DOHH2 (cell line): Measurements from ENCODE around the gene IRS4.

ENCODE experiments used
- CTCF ChIP-seq: fragments of 200-600 bp; sonication (generic); IDR thresholded peaks from one replicate; pipeline ENCODE4 v1.5.1; 2014; ENCODE audit warnings: antibody characterized with exemption, mild to moderate bottlenecking, low read depth, low read length; ENCODE audit not compliant: poor library complexity, severe bottlenecking
- EZH2phosphoT487 ChIP-seq: fragments of 200-600 bp; sonication (generic); IDR thresholded peaks from 2 replicates; pipeline ENCODE4 v1.6.1; 2017; ENCODE audit warnings: borderline replicate concordance, mild to moderate bottlenecking, antibody characterized with exemption, low read length, moderate library complexity, mixed read lengths

DNA sequence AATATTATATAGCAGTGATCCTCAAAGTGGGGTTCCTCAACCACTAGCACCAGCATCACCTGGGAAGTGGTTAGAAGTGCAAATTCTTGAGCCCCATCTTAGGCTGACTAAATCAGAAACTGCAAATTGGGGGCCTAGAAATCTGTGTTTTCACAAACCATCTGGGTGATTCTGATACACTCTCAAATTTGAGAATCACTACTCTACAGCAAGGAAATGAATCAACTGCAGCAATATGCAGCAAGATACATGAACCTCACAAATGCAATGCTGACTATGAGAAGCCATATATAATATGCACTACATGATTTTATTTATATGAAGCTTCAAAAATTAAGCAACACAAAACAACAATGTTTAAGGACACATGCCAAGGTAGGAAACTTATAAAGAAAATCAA lies 36.2 kb upstream of the IRS4 start:
- TF ChIP-seq CTCF (no peak), EZH2phosphoT487 (no peak)
